IPS-18a (cell line): Measurements from ENCODE around the gene ACSF3.

Experiments used
- H3K27ac ChIP-seq: one replicate; pipeline ENCODE4 v1.5.1; 2013; ENCODE audit warnings: low read length
- H3K27me3 ChIP-seq: one replicate; pipeline ENCODE4 v1.6.1; 2013; ENCODE audit warnings: mild to moderate bottlenecking, low read length; ENCODE audit not compliant: control insufficient read depth, insufficient read depth
- H3K36me3 ChIP-seq: one replicate; pipeline ENCODE4 v1.6.1; 2013; ENCODE audit warnings: low read depth, low read length; ENCODE audit not compliant: control insufficient read depth
- H3K4me1 ChIP-seq: one replicate; pipeline ENCODE4 v1.6.1; 2013; ENCODE audit warnings: low read depth, low read length; ENCODE audit not compliant: control insufficient read depth
- H3K4me3 ChIP-seq: one replicate; pipeline ENCODE4 v1.5.1; 2013; ENCODE audit warnings: low read length
- H3K9ac ChIP-seq: one replicate; pipeline ENCODE4 v1.6.1; 2013; ENCODE audit warnings: mild to moderate bottlenecking, low read length, moderate library complexity
- H3K9me3 ChIP-seq: one replicate; pipeline ENCODE4 v1.6.1; 2013; ENCODE audit warnings: low read depth, low read length; ENCODE audit not compliant: control insufficient read depth

ACSF3 gene

GRCh38 chr16:89174055-89174827 is 80.6 kb downstream of the ACSF3 start:
- Histone ChIP-seq H3K4me3 (no peak overlapping the region), H3K27me3 (peaks cover 26% of the 10 kb centered on the region), H3K4me1 (peaks cover 7% of the 10 kb centered on the region), H3K9me3 (no peaks in the 10 kb centered on the region), H3K27ac (no peak overlapping the region), H3K36me3 (no peaks in the 10 kb centered on the region), H3K9ac (no peak overlapping the region)

DNA sequence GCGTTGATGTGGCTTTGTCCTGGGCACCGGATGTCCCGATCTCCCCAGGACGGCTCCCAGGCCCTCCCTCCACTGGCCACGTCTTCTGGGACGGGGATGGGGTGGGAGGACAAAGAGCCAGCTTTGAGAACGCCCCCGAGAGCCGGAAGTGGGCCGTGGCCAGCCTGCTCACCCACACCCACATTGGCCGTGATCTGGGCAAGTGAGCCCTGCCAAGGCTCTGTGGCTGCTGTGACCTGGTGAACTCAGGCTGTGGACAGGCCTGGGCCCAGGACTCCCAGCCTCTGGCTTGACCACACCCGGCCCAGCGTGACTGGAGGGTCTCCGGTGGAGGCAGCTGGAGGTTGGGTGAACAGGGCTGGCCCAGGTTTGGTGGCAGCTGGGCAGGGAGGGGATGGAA is 81.2 kb downstream of the ACSF3 start:
- Histone ChIP-seq H3K4me1 (peaks cover 7% of the 10 kb centered on the region), H3K36me3 (no peaks in the 10 kb centered on the region), H3K4me3 (no peak overlapping the region), H3K9ac (no peak overlapping the region), H3K27me3 (peaks cover 25% of the 10 kb centered on the region), H3K9me3 (no peaks in the 10 kb centered on the region), H3K27ac (no peak overlapping the region)

GRCh38 chr16:89175280-89176146 is 81.9 kb downstream of the ACSF3 start:
- H3K9ac ChIP-seq = no peak overlapping the region

DNA sequence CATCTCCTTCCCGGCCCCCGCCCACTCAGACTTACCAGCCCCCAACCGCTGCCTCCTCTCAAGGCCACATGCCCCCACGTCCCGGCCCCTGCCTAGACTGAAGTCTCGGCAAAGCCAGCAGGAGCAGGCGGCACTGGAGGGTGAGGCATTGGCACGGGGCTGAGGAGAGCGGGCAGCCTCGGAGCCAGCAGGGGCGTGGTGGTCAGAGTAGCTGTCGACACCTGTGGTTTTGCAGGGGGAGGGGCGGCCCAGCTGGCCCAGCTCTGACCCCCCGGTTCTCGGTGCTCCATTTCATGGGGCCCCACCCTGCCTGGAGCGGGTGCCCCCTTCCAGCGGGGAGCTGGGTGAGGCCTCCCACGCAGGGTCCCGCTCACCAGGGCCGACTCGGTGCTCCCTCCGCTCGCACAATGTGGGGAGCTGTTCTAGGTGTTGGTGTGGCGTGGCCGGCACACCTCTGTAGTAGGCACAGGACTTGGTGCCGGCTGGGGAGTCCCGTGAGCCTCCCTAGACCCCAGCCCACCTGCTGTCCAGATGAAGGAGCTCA is 82.6 kb downstream of the ACSF3 start:
- H3K4me1 ChIP-seq = peaks cover 7% of the 10 kb centered on the region
- no peak overlapping the region for H3K9ac ChIP-seq

More at GRCh38 chr16:89175280-89176146, 81.9 kb downstream of the ACSF3 start:
- Histone ChIP-seq H3K4me1 (peaks cover 7% of the 10 kb centered on the region), H3K27me3 (peaks cover 18% of the 10 kb centered on the region), H3K36me3 (no peaks in the 10 kb centered on the region), H3K27ac (no peak overlapping the region), H3K4me3 (no peak overlapping the region), H3K9me3 (no peaks in the 10 kb centered on the region)

DNA sequence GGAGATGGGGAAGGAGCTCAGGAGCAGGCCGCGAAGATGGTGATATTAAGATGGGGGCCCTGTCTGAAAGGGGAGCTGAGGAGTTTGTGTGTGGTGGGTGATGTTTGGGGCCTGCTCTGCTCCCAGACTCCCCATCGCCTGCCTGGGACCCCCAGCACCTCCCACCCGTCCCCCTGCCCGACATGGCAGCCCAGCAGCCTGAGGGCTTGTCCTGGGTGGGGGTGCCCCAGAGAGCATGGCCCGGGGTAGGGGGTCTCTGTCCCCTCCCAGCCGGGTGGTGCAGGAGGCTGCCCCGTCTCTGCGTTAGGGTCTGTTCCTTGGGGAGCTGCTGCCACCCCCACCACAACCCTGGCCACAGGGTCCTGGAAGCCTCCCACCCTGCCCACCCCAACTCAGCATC is 83.1 kb downstream of the ACSF3 start:
- H3K27ac ChIP-seq = no peak overlapping the region
- peaks cover 12% of the 10 kb centered on the region for H3K27me3 ChIP-seq
- no peaks in the 10 kb centered on the region for H3K36me3 ChIP-seq
- H3K9ac ChIP-seq = no peak overlapping the region
- H3K4me3 ChIP-seq = no peak overlapping the region
- peaks cover 7% of the 10 kb centered on the region for H3K4me1 ChIP-seq
- H3K9me3 ChIP-seq = no peaks in the 10 kb centered on the region

More for the DNA sequence above, 82.6 kb downstream of the ACSF3 start:
- Histone ChIP-seq H3K36me3 (no peaks in the 10 kb centered on the region), H3K27me3 (peaks cover 13% of the 10 kb centered on the region), H3K4me3 (no peak overlapping the region), H3K9me3 (no peaks in the 10 kb centered on the region), H3K27ac (no peak overlapping the region)

DNA sequence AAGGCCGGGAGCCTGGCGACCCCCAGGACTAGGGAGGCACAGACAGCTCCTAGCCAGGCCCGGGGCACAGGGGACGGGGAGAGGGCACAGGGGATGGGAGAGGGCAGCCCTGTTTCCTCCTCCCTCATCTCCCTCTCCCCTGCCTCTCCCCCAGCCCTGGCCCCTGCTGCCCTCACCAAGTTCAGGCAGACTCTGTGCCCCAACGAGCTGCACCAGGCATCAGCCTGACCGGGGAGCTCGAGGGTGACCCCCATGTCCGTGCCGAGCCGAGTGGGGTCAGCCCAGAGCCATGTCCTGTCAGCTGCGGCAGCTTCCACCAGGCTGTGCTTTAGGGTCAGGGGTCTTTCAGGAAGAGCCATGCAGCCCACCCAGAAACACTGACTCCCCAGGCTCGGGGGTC is 83.8 kb downstream of the ACSF3 start:
- Histone ChIP-seq H3K27ac (no peak overlapping the region), H3K27me3 (peaks cover 4% of the 10 kb centered on the region)

DNA sequence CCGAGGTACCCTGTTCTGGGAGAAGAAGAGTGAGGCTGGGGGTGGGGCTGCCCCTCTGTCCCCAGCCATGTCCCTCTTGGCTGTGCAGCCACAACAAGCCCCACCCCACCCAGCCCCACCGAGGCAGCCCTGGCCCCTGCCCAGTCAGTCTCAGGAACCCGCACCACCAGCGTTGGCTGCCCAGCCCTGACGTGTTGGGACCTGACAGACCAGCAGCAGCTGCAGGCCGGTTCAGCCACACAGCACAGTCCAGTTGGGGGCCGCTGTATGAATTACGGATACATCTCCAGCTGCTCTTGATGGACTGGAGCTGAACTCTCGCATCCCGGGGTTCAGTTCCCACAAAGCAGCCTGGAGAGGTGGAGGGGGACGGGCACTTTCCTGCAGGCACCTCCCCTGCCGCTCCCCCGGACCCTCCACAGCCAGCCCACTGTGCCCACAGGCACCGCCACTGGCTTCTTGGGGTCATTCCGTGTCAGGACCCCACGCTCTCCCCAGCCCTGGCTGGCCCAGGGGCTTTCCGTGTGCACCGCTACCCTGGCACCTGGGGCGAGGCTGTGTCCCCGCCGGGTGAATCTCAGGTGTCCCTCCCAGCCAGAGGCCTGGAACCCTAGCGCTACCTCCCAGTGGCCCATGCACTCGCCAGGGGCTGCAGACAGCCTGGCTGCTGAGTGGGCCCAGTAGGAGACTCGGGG is 84.9 kb downstream of the ACSF3 start:
- no peaks in the 10 kb centered on the region for H3K27me3 ChIP-seq
- no peak overlapping the region for H3K27ac ChIP-seq
- no peaks in the 10 kb centered on the region for H3K4me1 ChIP-seq
- H3K36me3 ChIP-seq = no peaks in the 10 kb centered on the region
- no peaks in the 10 kb centered on the region for H3K9me3 ChIP-seq
- no peak overlapping the region for H3K9ac ChIP-seq
- H3K4me3 ChIP-seq = no peak overlapping the region

More for the DNA sequence above, 83.8 kb downstream of the ACSF3 start:
- no peaks in the 10 kb centered on the region for H3K36me3 ChIP-seq
- H3K9me3 ChIP-seq = no peaks in the 10 kb centered on the region
- H3K9ac ChIP-seq = no peak overlapping the region
- H3K4me3 ChIP-seq = no peak overlapping the region
- peaks cover 7% of the 10 kb centered on the region for H3K4me1 ChIP-seq

- H3K36me3 ChIP-seq = no peaks in the 10 kb centered on the region
- H3K27me3 ChIP-seq = no peaks in the 10 kb centered on the region
- no peak overlapping the region for H3K9ac ChIP-seq
- H3K9me3 ChIP-seq = no peaks in the 10 kb centered on the region
- H3K4me3 ChIP-seq = no peak overlapping the region
- no peak overlapping the region for H3K27ac ChIP-seq
- no peaks in the 10 kb centered on the region for H3K4me1 ChIP-seq
These were observed 85.5 kb downstream of the ACSF3 start for GRCh38 chr16:89179148-89179484.

- no peak overlapping the region for H3K27ac ChIP-seq
- H3K9ac ChIP-seq = no peak overlapping the region
- H3K9me3 ChIP-seq = no peaks in the 10 kb centered on the region
- H3K36me3 ChIP-seq = no peaks in the 10 kb centered on the region
- H3K27me3 ChIP-seq = no peaks in the 10 kb centered on the region
- no peak overlapping the region for H3K4me3 ChIP-seq
- no peaks in the 10 kb centered on the region for H3K4me1 ChIP-seq
These were observed 86.1 kb downstream of the ACSF3 start for GRCh38 chr16:89179656-89180315.

DNA sequence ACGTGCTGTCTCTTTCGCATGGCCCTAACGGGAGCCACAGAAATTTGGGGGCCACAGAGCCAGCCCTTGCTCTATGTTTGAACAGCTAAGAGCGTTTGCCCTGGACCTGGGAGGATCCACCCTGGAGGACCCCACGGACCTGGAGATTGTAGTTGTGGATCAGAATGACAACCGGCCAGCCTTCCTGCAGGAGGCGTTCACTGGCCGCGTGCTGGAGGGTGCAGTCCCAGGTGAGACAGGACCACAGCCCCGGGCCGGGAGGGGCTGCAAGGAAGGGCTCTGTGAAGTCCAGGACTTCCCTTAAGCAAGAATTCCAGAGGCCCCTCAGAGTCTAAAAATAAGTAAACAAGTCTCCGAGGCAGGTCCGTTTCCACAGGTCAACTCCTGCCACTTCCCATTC is 89.8 kb downstream of the ACSF3 start:
- H3K36me3 ChIP-seq = no peaks in the 10 kb centered on the region
- no peaks in the 10 kb centered on the region for H3K4me1 ChIP-seq
- H3K4me3 ChIP-seq = no peak overlapping the region
- no peak overlapping the region for H3K27ac ChIP-seq
- no peak overlapping the region for H3K9ac ChIP-seq
- H3K27me3 ChIP-seq = no peaks in the 10 kb centered on the region
- H3K9me3 ChIP-seq = no peaks in the 10 kb centered on the region
